Measurements from ENCODE around the gene ROBO1.

DNA sequence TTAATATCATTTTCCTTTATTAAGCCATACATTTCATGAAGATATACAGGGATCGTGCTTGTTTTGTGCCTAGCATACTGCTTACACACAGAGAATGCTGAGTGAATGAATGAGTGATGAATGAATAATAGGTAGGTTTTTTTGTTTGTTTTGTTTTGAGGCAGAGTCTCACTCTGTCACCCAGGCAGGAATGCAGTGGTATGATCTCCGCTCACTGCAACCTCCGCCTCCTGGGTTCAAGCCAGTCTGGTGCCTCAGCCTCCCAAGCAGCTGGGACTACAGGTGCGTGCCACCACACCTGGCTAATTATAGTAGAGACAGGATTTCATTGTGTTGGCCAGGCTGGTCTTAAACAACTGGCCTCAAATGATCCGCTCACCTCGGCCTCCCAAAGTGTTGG, 400.0 kb downstream of the ROBO1 start:
- TF ChIP-seq RXRA (IDR thresholded peaks at IDR 0.05; ENCODE audit: insufficient read depth, low read depth, low read length) (no peak), ZNF274 (IDR thresholded peaks at IDR 0.05; ENCODE audit: borderline replicate concordance, extremely low read depth, low read length) (no peak), CTCF (IDR thresholded peaks at IDR 0.05; ENCODE audit: control extremely low read depth in 1 of 3, insufficient read depth in 1 of 3, low read depth in 1 of 3, low read length in 3 of 3) (no peak)
